AG04450 (cell line): ENCODE results near the gene HOXA9. TPM values are rescaled to one million over a fixed set of nuclear protein-coding genes. Genes with fewer than 3 reads are reported as not detected.

Source experiments
- CTCF ChIA-PET: fragments of 300-600, 350-600 bp; formaldehyde crosslinking; extraction: SDS; loops from one replicate; lab custom pipeline; 2022; ENCODE audit warnings: antibody characterized with exemption, inconsistent platforms; lab: Charles Lee
- POLR2A ChIA-PET: fragments of 350-600 bp; formaldehyde crosslinking; extraction: SDS; loops from one replicate; lab custom pipeline; 2021; ENCODE audit warnings: antibody characterized with exemption, inconsistent platforms; lab: Yijun Ruan, JAX
- DNase-seq: peaks from one replicate; pipeline ENCODE4 v3.0.0-alpha.2; 2011; ENCODE audit warnings: low read depth, low spot score
- H3K27ac ChIP-seq: one replicate; pipeline ENCODE4 v1.5.1; 2012; ENCODE audit warnings: low read depth, low read length, control low read depth
- H3K27me3 ChIP-seq: one replicate; pipeline ENCODE4 v1.6.0; 2012; ENCODE audit warnings: low read length; ENCODE audit not compliant: control insufficient read depth, insufficient read depth
- H3K4me3 ChIP-seq: 2 replicates; pipeline ENCODE4 v1.5.1; 2011; ENCODE audit warnings: mild to moderate bottlenecking, low read depth, low read length, control low read depth
- H3K9me3 ChIP-seq: 2 replicates; pipeline ENCODE4 v1.5.1; 2012; ENCODE audit warnings: low read length; ENCODE audit not compliant: control insufficient read depth, insufficient read depth
- polyA plus RNA-seq: library from polyadenylated mRNA; depleted of rRNA; stranded (reverse); fragments of >200 nt; gene quantifications from 2 replicates; pipeline ENCODE4 v1.2.3, GENCODE V29; 2011
- TF ChIP-seq, protein P1 (sequence below): IDR thresholded peaks from 2 replicates; pipeline ENCODE4 v1.5.1; 2011; ENCODE audit warnings: low read depth, low read length, control low read depth, inconsistent platforms

Gene HOXA9
- polyA plus RNA-seq, 1 experiment = 1.5 TPM

DNA sequence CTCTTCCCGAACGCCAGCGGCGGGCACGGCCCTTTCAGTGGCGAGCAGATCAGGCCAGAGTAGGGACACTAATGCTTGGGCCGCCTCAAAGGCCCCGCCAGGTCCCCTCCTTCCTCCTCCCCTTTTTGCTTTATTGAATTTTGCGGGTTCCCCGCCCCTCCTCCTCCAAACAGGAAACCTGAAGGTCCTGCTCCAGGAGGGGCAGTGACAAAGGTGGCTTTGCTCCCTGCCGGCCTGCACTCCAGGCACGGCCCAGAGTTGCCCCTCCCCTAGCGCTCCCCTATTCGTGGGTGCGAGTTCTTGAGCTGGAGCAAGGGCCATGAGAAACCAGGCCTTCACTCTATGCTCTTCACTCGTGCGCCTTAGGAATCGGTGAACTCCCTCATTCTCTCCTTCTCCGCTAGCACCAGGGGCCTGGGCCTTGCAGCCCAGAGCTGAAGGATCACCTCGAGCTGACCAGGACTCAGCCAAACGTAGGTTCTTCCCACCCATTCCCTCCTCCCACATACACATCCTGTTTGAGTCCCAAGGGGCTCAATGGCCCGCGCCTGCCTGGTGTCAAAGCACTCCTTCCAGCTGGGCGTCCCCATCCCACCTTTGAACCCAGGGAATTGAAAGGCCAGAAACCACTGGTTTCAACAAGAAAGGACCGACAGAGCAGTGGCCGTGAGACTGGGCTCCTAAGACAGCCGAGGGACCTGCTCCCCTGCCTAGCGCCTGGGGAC is 17.1 kb downstream of the HOXA9 start:
- Histone ChIP-seq H3K4me3 (peak overlapping the region; percentile 73), H3K27me3 (no peaks in the 10 kb centered on the region), H3K27ac (peak overlapping the region; percentile 90), H3K9me3 (peaks cover 2% of the 10 kb centered on the region; the same call in 1 of the 2 replicates)
- ChIA-PET POLR2A (interaction anchor here (1.0 kb wide), 1 partner anchor 9 kb away, joined by 3 read pairs; no protein-coding TSS in a partner anchor), CTCF (interaction anchor here (0.6 to 5.6 kb wide), 7 partner anchors 9 to 779 kb away, joined by 3 to 24 read pairs (median 8); partner anchors contain the start of gene HOXA7)
- TF ChIP-seq, protein P1, sequence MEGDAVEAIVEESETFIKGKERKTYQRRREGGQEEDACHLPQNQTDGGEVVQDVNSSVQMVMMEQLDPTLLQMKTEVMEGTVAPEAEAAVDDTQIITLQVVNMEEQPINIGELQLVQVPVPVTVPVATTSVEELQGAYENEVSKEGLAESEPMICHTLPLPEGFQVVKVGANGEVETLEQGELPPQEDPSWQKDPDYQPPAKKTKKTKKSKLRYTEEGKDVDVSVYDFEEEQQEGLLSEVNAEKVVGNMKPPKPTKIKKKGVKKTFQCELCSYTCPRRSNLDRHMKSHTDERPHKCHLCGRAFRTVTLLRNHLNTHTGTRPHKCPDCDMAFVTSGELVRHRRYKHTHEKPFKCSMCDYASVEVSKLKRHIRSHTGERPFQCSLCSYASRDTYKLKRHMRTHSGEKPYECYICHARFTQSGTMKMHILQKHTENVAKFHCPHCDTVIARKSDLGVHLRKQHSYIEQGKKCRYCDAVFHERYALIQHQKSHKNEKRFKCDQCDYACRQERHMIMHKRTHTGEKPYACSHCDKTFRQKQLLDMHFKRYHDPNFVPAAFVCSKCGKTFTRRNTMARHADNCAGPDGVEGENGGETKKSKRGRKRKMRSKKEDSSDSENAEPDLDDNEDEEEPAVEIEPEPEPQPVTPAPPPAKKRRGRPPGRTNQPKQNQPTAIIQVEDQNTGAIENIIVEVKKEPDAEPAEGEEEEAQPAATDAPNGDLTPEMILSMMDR = no peak
- DNase-seq = no peak

DNA sequence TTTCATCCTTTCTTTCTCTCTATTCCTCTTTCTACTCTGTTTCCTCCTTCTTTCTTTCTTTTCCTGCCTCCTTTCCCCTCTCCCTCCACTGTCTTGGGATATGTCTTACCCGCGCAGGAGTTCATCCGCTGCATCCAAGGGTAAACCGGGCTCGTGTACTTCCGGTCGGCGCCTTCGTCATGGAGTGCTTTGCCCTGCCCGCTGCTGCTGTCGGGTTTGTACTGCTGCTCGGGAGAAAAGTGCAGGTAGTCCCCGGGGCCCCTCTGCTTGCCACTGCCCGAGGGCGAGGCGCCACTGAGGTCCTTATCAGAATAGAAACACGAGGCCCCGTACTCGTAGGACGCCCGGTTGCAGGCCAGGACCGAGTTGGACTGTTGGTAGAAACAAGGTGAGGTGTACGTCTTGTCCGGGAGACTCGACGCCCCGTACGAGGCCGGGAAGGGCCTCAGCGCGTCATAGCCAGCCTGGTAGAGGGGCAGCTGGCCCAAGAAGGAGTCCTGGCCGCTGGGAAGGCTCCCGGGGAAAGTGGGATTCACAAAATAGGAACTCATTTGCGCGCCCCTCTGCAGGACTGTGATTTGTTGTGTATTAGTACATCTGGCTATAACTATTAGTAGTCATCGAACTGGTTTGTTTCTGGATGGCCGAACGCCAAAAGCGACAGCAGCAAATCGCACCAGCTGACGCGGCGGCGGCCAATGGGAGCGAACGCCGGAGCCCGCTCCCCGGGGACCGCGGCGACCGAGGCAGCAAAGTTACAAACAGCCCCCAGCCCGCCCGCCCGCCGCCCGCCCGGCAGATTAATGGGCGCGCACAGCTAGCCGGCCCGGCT is 17.9 kb downstream of the HOXA9 start, which contains the start of gene HOXA6:
Gene HOXA6, minus strand, starts transcription at position 576 of the 832 bp plus-strand sequence. Its CDS starts 25 bp downstream, at position 551.
- DNase-seq = no peak
- Histone ChIP-seq H3K27me3 (no peaks in the 10 kb centered on the region), H3K4me3 (peak within 1 kb of the TSS; percentile 73), H3K9me3 (peaks cover 2% of the 10 kb centered on the region; the same call in 1 of the 2 replicates), H3K27ac (peak within 1 kb of the TSS; percentile 90)
- TF ChIP-seq, protein P1 = no peak
- ChIA-PET POLR2A (interaction anchor here (1.0 kb wide), 1 partner anchor 8 kb away, joined by 3 read pairs; no protein-coding TSS in a partner anchor), CTCF (interaction anchor here (0.6 to 5.6 kb wide), 6 partner anchors 9 to 778 kb away, joined by 3 to 24 read pairs (median 6); partner anchors contain the start of gene HOXA7)

DNA sequence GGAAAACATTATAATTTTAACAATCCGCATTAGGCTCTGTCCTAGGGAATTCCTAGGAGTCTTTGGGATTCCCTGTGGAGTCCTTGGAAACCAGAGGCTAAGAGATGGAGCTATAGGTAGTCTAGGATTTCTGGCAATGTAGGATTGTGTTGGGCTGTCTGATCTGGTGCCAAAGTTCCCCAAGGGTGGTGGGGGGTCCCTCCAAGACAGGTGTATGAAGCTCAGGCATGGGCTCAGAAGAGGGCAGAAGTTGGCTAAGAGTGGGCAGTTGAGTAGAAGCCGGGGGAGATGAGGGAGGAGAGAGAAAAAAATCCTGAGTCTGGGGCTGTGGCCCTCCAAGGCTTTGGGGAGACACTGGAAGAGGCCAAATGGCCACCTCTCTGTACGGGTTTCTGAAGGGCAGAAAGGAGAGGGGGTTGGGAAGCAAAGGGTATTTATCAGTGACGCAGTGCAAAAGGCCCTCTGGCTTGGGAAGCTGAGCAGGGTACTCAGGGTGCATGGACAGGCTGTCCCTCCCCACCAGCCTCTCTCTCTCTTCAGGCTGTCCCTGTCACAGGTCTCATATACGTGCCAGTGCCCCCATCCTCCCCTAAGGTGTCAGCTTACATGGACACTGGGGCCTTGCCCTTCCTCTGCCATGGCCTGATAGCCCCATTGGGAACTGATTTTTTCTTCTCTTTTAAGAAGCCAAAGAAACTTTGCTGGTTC is 18.7 kb downstream of the HOXA9 start:
- CTCF ChIA-PET = interaction anchor here (0.6 to 7.8 kb wide), 3 partner anchors 292 to 777 kb away, joined by 4 to 93 read pairs (median 24); no protein-coding TSS in a partner anchor
- no peak for DNase-seq
- peak overlapping the region; percentile 90 for H3K27ac ChIP-seq
- TF ChIP-seq, protein P1 = no peak
- no peaks in the 10 kb centered on the region; the same call in 1 of the 2 replicates for H3K9me3 ChIP-seq
- no peaks in the 10 kb centered on the region for H3K27me3 ChIP-seq
- POLR2A ChIA-PET = no interaction called here
- H3K4me3 ChIP-seq = peak overlapping the region; percentile 73

DNA sequence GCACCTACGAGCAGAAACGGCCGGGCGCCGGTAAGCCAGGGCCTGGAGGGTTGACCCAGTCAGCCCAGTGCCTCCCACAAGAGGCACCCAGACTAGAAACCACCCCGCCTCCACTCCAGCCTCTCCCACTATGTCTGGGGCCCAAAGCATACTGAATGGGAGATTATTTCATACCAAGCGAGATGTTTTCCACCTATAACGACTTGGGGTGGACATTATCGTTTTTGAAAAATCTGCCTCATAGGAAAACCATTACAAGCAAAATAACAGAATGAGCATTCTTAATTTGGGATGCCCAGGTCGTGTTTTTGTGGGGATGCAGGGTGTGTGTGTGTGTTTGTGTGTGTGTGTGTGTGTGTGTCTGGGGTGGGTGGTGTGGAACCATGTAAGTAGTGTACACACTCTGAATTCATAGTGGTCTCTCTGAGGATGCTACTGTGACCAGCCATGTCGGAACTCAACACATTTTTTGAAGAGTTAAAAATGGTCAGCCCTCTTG is 19.4 kb downstream of the HOXA9 start:
- Histone ChIP-seq H3K4me3 (peak overlapping the region; percentile 58), H3K27me3 (no peaks in the 10 kb centered on the region), H3K9me3 (no peaks in the 10 kb centered on the region; the same call in 1 of the 2 replicates), H3K27ac (peak overlapping the region; percentile 93)
- ChIA-PET POLR2A (interaction anchor here (0.6 to 3.3 kb wide), 4 partner anchors 11 to 40 kb away, joined by 3 to 21 read pairs (median 4); partner anchors contain the start of gene HOXA7), CTCF (interaction anchor here (1.0 to 7.8 kb wide), 8 partner anchors 9 to 1253 kb away, joined by 3 to 93 read pairs (median 13); no protein-coding TSS in a partner anchor)
- TF ChIP-seq, protein P1 = no peak
- DNase-seq = no peak
